ENCODE results near the gene SF3B5. TPM values are rescaled to one million over a fixed set of nuclear protein-coding genes. Genes with fewer than 3 reads are reported as not detected.
A peak's percentile ranks its signal among the peaks of the same experiment; 100 is the strongest.

SF3B5 gene
- total and polyA plus RNA-seq, 9 of the 15 experiments (the other 6 are each of a cell fraction or from before 2014, with no cell fraction given), result 238 to 1,211 (median 407) TPM

DNA sequence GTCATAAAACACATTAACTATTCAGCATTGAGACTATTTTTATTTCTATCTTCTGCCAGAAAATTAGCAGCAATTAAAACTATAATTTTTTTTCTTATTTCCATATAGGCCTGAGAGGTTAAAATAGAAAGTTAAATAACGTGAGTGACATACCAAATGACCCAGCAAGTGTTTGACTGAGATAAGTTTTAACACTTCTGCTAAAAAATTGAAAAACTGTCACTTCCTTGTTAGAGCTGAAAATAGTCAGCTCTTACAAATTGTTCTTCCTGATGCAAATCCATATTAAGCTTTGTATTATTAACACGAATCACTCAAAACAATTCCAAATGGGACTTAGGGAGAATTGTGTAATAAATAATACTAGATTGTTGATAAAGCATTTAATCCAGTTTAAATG lies 28.5 kb upstream of the SF3B5 start (continued):
- TF ChIP-seq MYC (IDR thresholded peaks at IDR 0.05; ENCODE audit: low read depth, low read length) (no peak), MYC (CRISPR knock-in tag; IDR thresholded peaks at IDR 0.05; ENCODE audit: borderline replicate concordance, low read depth) (no peak), EP400 (IDR thresholded peaks at IDR 0.05) (no peak), NR4A1 (CRISPR knock-in tag; IDR thresholded peaks at IDR 0.05) (no peak), NR4A1 (tag; IDR thresholded peaks at IDR 0.05) (no peak), ZNF436 (CRISPR knock-in tag; IDR thresholded peaks at IDR 0.05) (no peak), SPI1 (IDR thresholded peaks at IDR 0.05; ENCODE audit: borderline replicate concordance, low read depth, low read length) (peak; percentile 64; the same call in 1 of the 2 replicates), ELF1 (tag; IDR thresholded peaks at IDR 0.05) (no peak; the same call in 1 of the 2 replicates), FOXJ3 (CRISPR knock-in tag; IDR thresholded peaks at IDR 0.05) (no peak), USF2 (CRISPR knock-in tag; IDR thresholded peaks at IDR 0.05) (no peak), YBX1 (IDR thresholded peaks at IDR 0.05) (no peak), ZNF263 (CRISPR knock-in tag; IDR thresholded peaks at IDR 0.05; ENCODE audit: borderline replicate concordance) (no peak), DPF2 (IDR thresholded peaks at IDR 0.05) (peak; percentile 53; the same call in 1 of the 2 replicates), TFAP4 (CRISPR knock-in tag; IDR thresholded peaks at IDR 0.05; ENCODE audit: borderline replicate concordance) (no peak), MEF2A (IDR thresholded peaks at IDR 0.05; ENCODE audit: control insufficient read depth, low read depth, low read length) (peak; percentile 18; the same call in 1 of the 2 replicates), EWSR1 (IDR thresholded peaks at IDR 0.05; ENCODE audit: borderline replicate concordance, low read depth, partially characterized antibody) (no peak), GABPA (tag; conservative IDR thresholded peaks at IDR 0.05; ENCODE audit: low read depth) (no peak), MNT (conservative IDR thresholded peaks at IDR 0.05) (no peak), TCF15 (CRISPR knock-in tag; IDR thresholded peaks at IDR 0.05) (no peak), HMG20A (CRISPR knock-in tag; conservative IDR thresholded peaks at IDR 0.05) (no peak), HNRNPL (IDR thresholded peaks at IDR 0.05; ENCODE audit: low read depth, low read length) (no peak), ZNF583 (CRISPR knock-in tag; IDR thresholded peaks at IDR 0.05) (no peak), CREM (IDR thresholded peaks at IDR 0.05; ENCODE audit: low read depth) (no peak), STAT5B (CRISPR knock-in tag; IDR thresholded peaks at IDR 0.05) (no peak), CREB3 (tag; conservative IDR thresholded peaks at IDR 0.05; ENCODE audit: low read depth) (no peak)
- TF ChIP-seq, protein P1, sequence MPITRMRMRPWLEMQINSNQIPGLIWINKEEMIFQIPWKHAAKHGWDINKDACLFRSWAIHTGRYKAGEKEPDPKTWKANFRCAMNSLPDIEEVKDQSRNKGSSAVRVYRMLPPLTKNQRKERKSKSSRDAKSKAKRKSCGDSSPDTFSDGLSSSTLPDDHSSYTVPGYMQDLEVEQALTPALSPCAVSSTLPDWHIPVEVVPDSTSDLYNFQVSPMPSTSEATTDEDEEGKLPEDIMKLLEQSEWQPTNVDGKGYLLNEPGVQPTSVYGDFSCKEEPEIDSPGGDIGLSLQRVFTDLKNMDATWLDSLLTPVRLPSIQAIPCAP (CRISPR knock-in tag; IDR thresholded peaks at IDR 0.05; ENCODE audit: borderline replicate concordance), result no peak
